ENCODE data around the gene NBAS. TPM values are rescaled to one million over a fixed set of nuclear protein-coding genes. Genes with fewer than 3 reads are reported as not detected.

NBAS gene
- polyA plus RNA-seq, 2 of the 4 experiments (the other 2 are of a cell fraction): 16.7 to 34.9 TPM

DNA sequence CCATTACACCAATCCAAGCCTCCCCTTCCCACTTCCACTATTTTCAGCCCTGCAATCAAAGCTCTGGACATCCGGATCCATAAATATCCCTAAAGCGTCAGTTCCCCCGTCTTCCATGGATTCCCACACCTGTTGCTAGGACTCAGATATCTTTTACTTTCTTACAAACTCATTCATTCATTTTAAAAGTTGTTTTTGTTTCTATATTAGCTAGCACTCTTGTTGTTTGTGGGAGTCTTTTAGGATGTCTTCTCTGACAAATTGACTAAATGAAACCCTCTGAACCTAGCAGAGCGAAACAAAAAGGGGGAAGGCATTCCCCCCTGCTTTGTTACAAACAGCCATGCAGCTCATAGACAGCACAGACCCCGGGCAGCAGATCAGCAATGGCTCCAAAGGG lies 9.0 kb upstream of the NBAS start:
- no peak overlapping the region for H3K27ac ChIP-seq
- no peak overlapping the region for H3K4me3 ChIP-seq
- DNase-seq (ENCODE audit: low read depth in 1 of 2, low spot score in 1 of 2): no peak
- no peak for TF ChIP-seq CHD4 (IDR thresholded peaks at IDR 0.05; ENCODE audit: borderline replicate concordance)
- no peak for FAIRE-seq
- ChIA-PET CTCF (interaction anchor here (0.8 to 10.1 kb wide), 2 partner anchors 18 to 62 kb away, joined by 3 to 147 read pairs; partner anchors contain the start of gene DDX1), POLR2A (no interaction called here)
- H3K4me1 ChIP-seq: no peaks in the 10 kb centered on the region
- no peak for ATAC-seq
- 73% methylated on average over 5 of the region's 5 CpGs for WGBS (ENCODE audit: missing lambda C conversion rate)
- no peaks in the 10 kb centered on the region for H3K9me3 ChIP-seq
- no peak overlapping the region for H3K4me2 ChIP-seq

DNA sequence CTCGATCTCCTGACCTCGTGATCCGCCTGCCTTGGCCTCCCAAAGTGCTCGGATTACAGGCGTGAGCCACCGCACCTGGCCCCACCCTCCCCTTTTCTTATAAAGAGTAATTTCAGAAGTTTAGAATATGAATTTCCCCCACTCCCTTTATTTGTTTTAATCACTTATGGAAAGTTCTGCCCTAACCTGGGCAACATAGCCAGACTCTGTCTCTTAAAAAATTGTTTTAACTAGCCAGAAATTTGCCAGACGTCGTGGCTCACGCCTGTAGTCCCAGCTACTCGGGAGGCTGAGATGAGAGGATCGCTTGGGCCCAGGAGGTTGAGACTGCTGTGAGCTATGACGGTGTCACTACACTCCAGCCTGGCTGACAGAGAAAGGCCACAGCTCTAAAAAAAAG lies 7.7 kb upstream of the NBAS start:
- Histone ChIP-seq H3K4me3 (no peak overlapping the region), H3K4me1 (no peaks in the 10 kb centered on the region), H3K27ac (no peak overlapping the region), H3K4me2 (no peak overlapping the region), H3K9me3 (no peaks in the 10 kb centered on the region)
- ChIA-PET CTCF (interaction anchor here (1.7 kb wide), 1 partner anchor 8 kb away, joined by 9 read pairs; no protein-coding TSS in a partner anchor), POLR2A (no interaction called here)
- DNase-seq (ENCODE audit: low read depth in 1 of 2, low spot score in 1 of 2) (no peak), FAIRE-seq (no peak), ATAC-seq (no peak)
- TF ChIP-seq ZC3H11A (IDR thresholded peaks at IDR 0.05) (no peak), NPAS2 (CRISPR knock-in tag; IDR thresholded peaks at IDR 0.05; ENCODE audit: borderline replicate concordance) (no peak)
- TF ChIP-seq, protein P1, sequence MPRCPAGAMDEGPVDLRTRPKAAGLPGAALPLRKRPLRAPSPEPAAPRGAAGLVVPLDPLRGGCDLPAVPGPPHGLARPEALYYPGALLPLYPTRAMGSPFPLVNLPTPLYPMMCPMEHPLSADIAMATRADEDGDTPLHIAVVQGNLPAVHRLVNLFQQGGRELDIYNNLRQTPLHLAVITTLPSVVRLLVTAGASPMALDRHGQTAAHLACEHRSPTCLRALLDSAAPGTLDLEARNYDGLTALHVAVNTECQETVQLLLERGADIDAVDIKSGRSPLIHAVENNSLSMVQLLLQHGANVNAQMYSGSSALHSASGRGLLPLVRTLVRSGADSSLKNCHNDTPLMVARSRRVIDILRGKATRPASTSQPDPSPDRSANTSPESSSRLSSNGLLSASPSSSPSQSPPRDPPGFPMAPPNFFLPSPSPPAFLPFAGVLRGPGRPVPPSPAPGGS (IDR thresholded peaks at IDR 0.05): no peak
- 80% methylated on average over 12 of the region's 12 CpGs for WGBS (ENCODE audit: missing lambda C conversion rate)

DNA sequence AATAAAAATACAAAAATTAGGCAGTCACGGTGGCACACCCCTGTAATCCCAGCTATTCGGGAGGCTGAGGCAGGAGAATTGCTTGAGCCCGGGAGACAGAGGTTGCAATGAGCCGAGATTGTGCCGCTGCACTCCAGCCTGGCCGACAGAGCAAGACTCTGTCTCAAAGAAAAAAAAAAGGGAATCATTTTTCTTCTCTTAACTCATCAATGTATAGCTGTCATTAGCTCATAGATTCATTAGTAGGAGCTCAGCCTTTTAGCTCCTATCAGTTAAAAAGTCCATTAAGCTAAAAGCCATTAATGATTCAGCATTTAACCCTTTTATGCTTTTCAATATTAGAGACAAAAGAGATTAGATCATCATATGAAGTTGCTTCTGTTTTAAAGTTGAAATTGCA lies 5.8 kb upstream of the NBAS start:
- WGBS (ENCODE audit: missing lambda C conversion rate): 81% methylated on average over 6 of the region's 6 CpGs
- H3K4me1 ChIP-seq: peaks cover 3% of the 10 kb centered on the region; the same call in 1 of the 3 replicates
- DNase-seq (ENCODE audit: low read depth in 1 of 2, low spot score in 1 of 2) (no peak), ATAC-seq (no peak), FAIRE-seq (no peak)
- TF ChIP-seq ZSCAN20 (CRISPR knock-in tag; IDR thresholded peaks at IDR 0.05) (no peak), ZNF302 (CRISPR knock-in tag; IDR thresholded peaks at IDR 0.05) (no peak), SREBF2 (IDR thresholded peaks at IDR 0.05) (no peak), CBX2 (IDR thresholded peaks at IDR 0.05; ENCODE audit: borderline replicate concordance, low read depth) (no peak), TP53 (CRISPR knock-in tag; IDR thresholded peaks at IDR 0.05) (no peak)
- TF ChIP-seq, protein P2, sequence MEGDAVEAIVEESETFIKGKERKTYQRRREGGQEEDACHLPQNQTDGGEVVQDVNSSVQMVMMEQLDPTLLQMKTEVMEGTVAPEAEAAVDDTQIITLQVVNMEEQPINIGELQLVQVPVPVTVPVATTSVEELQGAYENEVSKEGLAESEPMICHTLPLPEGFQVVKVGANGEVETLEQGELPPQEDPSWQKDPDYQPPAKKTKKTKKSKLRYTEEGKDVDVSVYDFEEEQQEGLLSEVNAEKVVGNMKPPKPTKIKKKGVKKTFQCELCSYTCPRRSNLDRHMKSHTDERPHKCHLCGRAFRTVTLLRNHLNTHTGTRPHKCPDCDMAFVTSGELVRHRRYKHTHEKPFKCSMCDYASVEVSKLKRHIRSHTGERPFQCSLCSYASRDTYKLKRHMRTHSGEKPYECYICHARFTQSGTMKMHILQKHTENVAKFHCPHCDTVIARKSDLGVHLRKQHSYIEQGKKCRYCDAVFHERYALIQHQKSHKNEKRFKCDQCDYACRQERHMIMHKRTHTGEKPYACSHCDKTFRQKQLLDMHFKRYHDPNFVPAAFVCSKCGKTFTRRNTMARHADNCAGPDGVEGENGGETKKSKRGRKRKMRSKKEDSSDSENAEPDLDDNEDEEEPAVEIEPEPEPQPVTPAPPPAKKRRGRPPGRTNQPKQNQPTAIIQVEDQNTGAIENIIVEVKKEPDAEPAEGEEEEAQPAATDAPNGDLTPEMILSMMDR (IDR thresholded peaks at IDR 0.05): no peak
- TF ChIP-seq, protein P3, sequence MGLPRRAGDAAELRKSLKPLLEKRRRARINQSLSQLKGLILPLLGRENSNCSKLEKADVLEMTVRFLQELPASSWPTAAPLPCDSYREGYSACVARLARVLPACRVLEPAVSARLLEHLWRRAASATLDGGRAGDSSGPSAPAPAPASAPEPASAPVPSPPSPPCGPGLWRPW (IDR thresholded peaks at IDR 0.05): no peak
- H3K4me3 ChIP-seq: no peak overlapping the region
- ChIA-PET CTCF (interaction anchor here (1.1 kb wide), 1 partner anchor 10 kb away, joined by 8 read pairs; no protein-coding TSS in a partner anchor), POLR2A (no interaction called here)
- no peak overlapping the region for H3K4me2 ChIP-seq
- no peaks in the 10 kb centered on the region for H3K9me3 ChIP-seq
- H3K27ac ChIP-seq: no peak overlapping the region

DNA sequence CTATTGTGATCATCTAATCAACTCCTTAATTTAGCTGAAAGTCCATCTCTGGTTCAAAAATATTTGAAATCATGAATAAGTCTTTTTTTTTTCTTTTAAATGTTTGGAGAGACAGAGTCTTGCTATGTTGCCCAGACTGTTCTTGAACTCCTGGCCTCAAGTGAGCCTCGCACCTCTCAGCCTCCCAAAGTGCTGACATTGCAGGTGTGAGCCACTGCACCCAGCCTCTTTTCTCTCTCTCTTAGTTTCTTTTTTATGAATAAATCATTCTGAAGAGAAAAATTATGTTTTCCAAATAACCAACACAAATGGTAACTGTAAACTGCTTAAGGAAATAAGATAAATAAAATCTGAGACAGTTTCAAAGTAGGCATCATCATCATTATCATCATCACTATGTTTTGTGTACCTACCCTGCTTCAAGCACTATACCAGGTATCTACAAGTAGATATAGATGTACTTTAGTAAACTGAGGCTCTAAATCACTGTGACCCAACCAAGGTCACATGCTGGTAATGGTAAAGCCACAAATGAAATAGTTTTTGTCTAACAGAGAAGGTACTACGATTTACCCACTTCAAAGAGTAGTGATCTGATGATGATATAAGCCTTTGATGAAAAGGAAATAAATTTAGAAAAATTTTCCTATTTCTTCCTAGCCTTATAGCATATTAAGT lies 5.0 kb upstream of the NBAS start:
- 0% methylated on average over 2 of the region's 2 CpGs for WGBS (ENCODE audit: missing lambda C conversion rate)
- ChIA-PET POLR2A (no interaction called here), CTCF (interaction anchor here (0.7 kb wide), 1 partner anchor 11 kb away, joined by 3 read pairs; no protein-coding TSS in a partner anchor)
- no peak for ATAC-seq
- Histone ChIP-seq H3K4me3 (no peak overlapping the region), H3K4me1 (peaks cover 4% of the 10 kb centered on the region; the same call in 1 of the 3 replicates), H3K4me2 (no peak overlapping the region), H3K9me3 (no peaks in the 10 kb centered on the region), H3K27ac (no peak overlapping the region)
- TF ChIP-seq ZFP36 (IDR thresholded peaks at IDR 0.05; ENCODE audit: borderline replicate concordance, partially characterized antibody): no peak
- peak; percentile 41 for TF ChIP-seq MAFK (IDR thresholded peaks at IDR 0.05; ENCODE audit: partially characterized antibody)
- no peak for TF ChIP-seq PHF8 (IDR thresholded peaks at IDR 0.05; ENCODE audit: borderline replicate concordance, low read depth)
- no peak for TF ChIP-seq HOXB5 (CRISPR knock-in tag; IDR thresholded peaks at IDR 0.05)
- TF ChIP-seq HEYL (CRISPR knock-in tag; IDR thresholded peaks at IDR 0.05): no peak
- no peak for TF ChIP-seq NFE2L2 (conservative IDR thresholded peaks at IDR 0.05; ENCODE audit: low read length)
- TF ChIP-seq, protein P4, sequence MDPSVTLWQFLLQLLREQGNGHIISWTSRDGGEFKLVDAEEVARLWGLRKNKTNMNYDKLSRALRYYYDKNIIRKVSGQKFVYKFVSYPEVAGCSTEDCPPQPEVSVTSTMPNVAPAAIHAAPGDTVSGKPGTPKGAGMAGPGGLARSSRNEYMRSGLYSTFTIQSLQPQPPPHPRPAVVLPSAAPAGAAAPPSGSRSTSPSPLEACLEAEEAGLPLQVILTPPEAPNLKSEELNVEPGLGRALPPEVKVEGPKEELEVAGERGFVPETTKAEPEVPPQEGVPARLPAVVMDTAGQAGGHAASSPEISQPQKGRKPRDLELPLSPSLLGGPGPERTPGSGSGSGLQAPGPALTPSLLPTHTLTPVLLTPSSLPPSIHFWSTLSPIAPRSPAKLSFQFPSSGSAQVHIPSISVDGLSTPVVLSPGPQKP (IDR thresholded peaks at IDR 0.05; ENCODE audit: low read depth, low read length): no peak
- no peak for TF ChIP-seq GATA3 (IDR thresholded peaks at IDR 0.05; ENCODE audit: borderline replicate concordance)
- TF ChIP-seq, protein P5, sequence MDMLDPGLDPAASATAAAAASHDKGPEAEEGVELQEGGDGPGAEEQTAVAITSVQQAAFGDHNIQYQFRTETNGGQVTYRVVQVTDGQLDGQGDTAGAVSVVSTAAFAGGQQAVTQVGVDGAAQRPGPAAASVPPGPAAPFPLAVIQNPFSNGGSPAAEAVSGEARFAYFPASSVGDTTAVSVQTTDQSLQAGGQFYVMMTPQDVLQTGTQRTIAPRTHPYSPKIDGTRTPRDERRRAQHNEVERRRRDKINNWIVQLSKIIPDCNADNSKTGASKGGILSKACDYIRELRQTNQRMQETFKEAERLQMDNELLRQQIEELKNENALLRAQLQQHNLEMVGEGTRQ (IDR thresholded peaks at IDR 0.05): no peak
- FAIRE-seq: no peak
- DNase-seq (ENCODE audit: low read depth in 1 of 2, low spot score in 1 of 2): no peak

All from A549 (cell line).